Forelimb muscle (tissue), 1 donor: ENCODE data around the gene PRRT4. TPM values are rescaled to one million over a fixed set of nuclear protein-coding genes. Genes with fewer than 3 reads are reported as not detected.

ENCODE experiments used
- DNase-seq: peaks from one replicate; pipeline ENCODE4 v3.0.0-alpha.2; 2013; ENCODE audit warnings: low read depth
- polyA plus RNA-seq: library from polyadenylated mRNA; unstranded; fragments of 120-200 nt; gene quantifications from one replicate; pipeline ENCODE4 v1.2.1, GENCODE V29; 2013; ENCODE audit not compliant: insufficient read length

PRRT4 gene
- polyA plus RNA-seq, 1 donor = 30.9 TPM

- no peak for DNase-seq
Measured at GRCh38 chr7:128344431-128344774, 17.1 kb downstream of the PRRT4 start.

DNA sequence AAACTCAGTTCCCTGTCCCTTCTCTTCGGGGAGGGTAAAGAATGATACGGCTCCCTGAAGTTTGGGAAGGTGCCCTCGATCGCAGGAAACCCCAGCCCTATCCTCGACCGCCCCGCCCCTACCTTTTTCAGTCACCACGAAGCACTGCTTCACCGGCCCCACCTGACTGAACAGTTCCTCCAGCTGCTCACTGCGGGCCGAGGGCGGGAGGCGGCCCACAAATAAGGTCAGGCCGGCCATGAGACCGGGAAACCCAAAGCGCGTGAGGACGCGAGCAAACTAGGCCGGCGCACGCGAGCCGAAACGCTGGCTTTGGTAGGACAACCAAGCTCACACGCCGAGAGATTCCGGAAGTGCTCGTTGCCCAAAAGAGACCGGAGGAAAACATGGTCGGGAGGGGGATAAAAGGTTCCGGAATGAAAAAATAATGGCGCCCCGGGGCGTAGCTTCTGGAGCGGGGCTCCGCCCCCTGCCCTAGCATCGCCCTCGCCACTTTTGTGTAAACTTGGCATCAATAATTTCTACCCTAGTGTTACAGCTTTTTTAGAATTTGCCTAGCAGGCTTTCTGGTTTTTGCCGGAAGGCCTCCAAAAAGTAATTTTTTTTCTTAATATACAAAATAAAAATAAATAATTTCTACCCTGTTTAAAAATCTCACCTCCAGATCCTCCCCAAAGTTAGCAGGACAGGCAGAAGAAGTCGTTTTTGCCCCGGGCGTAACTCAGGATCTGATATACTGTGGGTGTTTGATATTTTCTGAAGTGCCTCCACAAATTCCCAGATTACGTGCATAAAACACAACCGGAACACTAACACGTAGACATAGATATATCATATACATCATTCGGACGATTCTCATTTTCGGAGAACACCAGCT lies 17.7 kb downstream of the PRRT4 start, which contains the start of gene RBM28:
Gene RBM28 (minus strand): TSS at position 355 of the 877 bp plus-strand sequence. CDS start 115 bp downstream, at position 240.
- DNase-seq = peak; percentile 84

DNA sequence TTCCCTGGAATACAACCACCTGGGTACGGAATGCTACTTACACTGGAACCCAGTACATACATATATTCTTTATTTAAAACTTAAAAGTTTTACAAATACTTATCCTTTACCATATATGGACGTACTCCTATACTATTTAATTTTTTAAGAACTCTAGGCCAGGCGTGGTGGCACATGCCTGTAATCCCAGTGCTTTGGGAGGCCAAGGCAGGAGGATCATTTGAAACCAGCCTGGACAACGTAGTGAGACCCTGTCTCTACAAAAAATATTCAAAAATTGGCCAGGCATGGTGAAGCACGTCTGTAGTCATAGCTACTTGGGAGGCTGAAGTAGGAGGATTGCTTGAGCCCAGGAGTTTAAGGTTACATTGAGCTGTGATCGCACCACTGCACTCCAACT lies 19.8 kb downstream of the PRRT4 start:
- no peak for DNase-seq

DNA sequence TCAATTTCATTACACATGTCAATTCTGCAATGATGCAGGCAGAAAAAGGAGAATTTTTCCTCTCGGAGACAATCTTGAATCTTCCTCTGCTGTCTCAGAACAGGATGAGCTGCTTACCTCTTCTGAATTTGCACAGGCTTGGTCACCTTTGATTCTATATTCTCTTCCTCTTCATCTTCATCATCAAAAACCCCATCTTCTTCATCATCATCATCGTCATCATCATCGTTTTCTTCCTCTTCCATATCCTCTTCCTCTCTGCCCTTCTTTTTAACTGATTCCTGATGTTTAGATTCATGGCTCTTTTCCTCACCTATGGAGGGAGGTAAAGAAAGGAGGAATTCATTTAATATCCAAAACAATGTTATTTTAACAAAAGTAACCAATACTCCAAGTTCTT lies 25.8 kb downstream of the PRRT4 start:
- DNase-seq = no peak

DNA sequence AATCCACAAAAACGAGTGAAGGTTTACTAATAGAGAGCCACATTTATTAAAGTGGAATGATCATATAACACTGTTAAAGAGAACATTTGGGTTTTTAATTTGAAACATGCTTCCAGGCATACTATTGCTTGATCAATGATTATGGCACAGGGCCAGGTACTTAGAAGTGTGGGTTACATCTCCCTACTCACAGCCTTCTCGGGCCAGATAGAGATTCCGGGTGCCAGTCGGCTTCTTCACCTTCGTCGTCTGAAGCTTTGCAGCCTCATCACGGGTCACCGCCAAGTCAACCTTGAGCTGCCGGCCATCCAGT lies 37.2 kb downstream of the PRRT4 start:
- DNase-seq = no peak

- no peak for DNase-seq
Measured at GRCh38 chr7:128323459-128324367, 37.8 kb downstream of the PRRT4 start.

DNA sequence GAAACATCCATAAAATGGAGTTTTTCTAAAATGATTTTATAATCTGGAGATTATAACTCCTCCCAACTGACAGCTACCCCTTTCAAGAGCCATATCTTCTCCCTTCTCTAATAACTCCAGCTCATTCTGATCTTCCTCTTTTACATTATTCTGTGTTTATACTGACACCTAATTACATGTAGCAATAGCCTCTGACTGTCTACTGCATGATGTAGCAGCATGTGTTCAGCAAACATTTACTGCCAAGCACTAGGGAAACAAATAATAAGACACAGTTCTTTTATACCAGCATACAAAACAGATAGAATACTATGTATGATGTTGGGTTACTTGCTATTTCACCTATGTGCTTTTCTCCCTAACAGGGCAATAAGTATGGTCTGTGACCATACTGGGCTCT lies 38.5 kb downstream of the PRRT4 start:
- no peak for DNase-seq

DNA sequence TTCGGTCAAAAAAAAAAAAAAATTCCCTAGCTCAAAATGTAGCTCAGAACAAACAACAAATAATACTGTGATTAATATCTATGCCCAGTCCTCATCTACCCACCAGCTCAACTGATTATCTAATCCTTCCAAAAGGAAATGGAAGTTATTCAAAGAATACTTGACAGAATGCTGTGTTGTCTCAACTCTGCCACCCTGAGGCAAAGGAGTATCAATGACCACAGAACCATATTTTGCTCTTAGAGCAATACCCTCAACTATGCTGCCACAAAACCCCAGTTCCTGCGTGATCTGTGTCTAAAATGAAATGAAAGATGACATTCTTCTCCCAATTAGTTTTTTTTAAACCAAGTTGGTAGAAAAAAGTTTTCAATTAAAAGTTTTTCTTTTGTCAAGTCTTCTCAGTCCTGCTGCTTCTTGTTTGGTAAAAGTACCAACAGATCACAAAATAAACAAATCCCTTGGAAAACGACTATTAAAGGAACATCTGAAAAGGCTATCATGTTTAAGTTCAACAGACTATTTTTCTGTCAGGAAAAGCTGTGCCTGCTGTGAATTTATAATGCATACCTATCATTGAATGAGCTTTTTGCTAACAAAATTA lies 39.3 kb downstream of the PRRT4 start:
- DNase-seq = no peak

GRCh38 chr7:128321044-128321422 lies 40.5 kb downstream of the PRRT4 start:
- DNase-seq = no peak

DNA sequence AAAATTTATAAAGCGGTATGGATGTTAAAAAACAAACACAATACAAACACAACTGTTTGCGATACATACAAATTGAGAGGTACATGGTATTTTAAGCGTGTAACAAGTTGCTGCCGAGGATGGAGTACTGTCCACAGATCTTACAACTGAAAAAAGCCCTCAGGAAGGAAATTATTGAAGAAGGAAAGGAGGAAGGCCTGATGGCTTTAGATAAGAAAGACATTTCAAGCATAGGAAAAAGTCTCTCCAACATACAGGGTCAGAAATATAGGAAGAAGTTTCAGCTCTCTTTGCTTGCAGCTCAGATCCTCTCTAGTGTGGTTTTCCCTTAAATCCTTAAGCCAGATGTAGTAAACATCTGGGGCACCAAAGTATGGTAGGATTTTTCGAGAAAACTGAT lies 42.8 kb downstream of the PRRT4 start:
- no peak for DNase-seq

GRCh38 chr7:128311013-128311412 lies 50.5 kb downstream of the PRRT4 start:
- no peak for DNase-seq

DNA sequence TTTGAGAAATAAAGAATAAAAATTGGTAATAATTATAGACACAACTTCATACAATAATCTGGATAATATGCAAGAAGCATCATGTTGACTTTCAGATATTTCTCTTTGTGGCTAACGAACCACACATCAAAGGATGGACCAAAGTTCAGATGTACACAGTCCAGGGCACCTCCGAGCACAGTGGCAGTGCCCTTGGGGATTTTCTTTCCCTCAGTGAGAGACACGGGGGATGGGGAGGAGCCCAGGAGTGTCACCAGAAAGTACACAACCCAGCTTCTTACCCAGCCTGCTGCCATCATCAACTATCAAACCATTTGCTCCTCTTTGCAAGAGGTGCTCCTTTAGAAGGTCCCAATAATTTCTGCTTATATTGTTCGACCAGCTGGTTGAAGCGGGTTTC lies 51.0 kb downstream of the PRRT4 start:
- DNase-seq = no peak

DNA sequence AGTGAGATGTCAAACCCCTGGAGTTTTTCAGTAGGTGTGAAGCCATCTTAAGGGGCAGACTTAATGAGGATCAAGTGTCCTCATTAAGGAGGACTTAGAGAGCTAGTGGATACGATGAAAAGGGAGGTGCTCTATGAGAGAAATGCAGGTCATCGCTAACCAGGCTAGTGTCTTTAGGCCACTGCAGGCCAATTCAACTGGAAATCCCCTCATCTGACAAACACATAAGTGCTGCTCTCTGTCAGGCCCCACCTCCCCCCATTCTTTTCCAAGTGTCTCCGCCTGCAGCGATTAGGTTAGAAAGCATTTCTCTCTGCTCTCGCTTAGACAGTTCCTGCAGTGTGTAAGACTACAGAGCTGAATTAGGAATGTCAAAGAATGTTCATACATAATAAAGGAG lies 51.5 kb downstream of the PRRT4 start:
- no peak for DNase-seq

DNA sequence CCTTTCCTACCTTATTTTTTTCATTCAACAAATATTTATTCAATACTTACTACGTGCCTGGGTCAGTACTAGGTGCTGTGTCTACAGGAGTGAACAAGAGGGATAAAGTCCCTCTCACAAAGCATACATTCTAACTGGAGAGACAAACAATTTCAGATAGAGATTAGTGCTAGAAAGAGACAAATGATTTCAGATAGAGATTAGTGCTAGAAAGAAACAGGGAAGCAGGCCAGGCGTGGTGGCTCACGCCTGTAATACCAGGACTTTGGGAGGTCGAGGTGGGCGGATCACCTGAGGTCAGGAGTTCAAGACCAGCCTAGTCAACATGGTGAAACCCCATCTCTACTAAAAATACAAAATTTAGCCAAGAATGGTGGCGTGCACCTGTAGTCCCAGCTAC lies 52.4 kb downstream of the PRRT4 start:
- no peak for DNase-seq

DNA sequence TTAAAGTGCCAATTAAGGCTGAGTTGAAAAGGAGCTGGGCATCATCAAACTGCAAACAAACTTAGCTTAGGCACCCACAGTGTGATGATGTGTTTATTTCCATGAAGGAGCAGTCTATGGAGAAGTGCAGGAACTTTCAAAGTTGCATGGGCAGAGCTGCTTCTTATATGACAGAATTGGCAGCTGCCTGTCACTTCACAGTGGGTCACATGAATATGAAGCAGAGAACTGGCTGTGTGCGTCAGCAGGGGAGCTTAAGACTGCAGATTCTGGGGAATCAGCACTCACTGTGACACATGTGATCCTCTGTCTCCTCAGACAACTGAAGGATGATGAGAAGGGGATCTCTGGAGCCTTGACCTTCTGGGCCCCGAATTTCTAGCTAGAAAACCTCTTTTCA lies 54.4 kb downstream of the PRRT4 start:
- no peak for DNase-seq

- DNase-seq = no peak
Measured at GRCh38 chr7:128304212-128304611, 57.3 kb downstream of the PRRT4 start.

DNA sequence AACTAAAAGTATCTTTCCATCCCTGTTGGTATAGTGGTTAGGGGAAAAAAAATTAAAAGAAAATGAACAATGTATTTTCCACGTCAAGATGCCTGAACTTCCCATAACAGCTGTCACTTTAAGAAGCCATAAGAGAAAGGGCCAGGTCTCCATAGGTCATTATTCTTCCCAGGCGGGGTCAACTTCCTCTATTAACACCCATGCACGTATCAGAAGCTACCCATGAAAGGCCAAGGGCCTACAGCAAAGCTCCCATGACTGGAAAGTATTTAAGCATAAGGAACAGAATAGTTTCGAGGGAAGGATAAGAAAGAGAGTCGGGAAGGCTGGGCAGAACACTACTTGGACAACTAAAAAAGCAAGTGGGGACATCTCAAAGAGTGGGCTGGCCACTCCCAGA lies 57.8 kb downstream of the PRRT4 start:
- DNase-seq = no peak

DNA sequence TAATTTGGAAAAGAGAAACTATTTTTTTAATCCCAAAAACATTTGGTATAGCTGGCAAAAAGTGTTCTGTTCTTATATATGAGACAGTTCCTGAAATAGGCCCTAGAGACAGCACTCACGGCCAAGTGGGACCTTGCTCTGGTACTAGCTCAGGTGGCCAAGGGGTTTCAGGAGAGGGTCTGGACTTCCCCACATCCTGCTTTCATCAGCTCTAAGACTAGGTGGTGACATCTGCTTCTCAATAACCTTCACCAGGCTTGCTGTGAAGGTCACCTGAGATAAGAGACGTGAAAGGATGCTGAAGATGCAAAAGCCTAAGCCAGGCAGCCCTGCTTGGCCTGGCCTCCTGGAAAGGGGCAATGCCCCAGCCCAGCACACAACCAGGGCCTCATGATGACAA lies 58.4 kb downstream of the PRRT4 start:
- DNase-seq = no peak

DNA sequence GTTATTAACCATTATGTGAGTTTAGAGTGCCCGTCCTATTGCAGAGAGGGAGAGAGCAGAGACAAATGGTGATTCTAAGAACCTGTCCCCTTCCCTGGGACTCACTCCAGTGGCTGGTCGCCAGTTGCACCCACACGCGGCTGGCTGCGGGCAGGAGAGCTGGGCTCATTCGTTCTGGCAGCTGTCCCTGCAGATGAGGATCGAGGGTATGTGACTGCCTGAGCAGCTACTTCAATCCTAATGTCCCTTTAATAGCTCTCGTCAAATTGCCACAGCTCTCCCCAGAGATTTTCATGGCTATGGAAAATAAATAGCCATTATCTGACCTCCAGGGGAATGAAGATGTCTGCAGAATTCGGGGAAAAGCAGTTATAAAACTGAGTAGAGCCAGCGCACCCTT lies 59.4 kb downstream of the PRRT4 start:
- DNase-seq = no peak
